Keratinocyte (primary cell): ENCODE results near the gene KRTAP4-6.

ENCODE experiments used
- CTCF ChIP-seq, 3 experiments: IDR thresholded peaks in 1 of 3; conservative IDR thresholded peaks in 1 of 3; optimal IDR thresholded peaks in 1 of 3; 2 replicates in 2 of 3; 3 replicates in 1 of 3; pipeline versions ENCODE3 to v1.5.1; 2011; ENCODE audit warnings: low read length in 3 of 3, mild to moderate bottlenecking in 3 of 3, moderate library complexity in 2 of 3, control low read depth in 1 of 3, inconsistent platforms in 1 of 3; ENCODE audit not compliant: insufficient read depth in 2 of 3; ENCODE audit errors: extremely low read depth in 1 of 3
- EZH2 ChIP-seq: IDR thresholded peaks from one replicate; pipeline ENCODE4 v1.6.1; 2012; ENCODE audit warnings: inconsistent platforms, mild to moderate bottlenecking, low read length, moderate library complexity

GRCh38 chr17:41145261-41145660 is 4.9 kb upstream of the KRTAP4-6 start:
- TF ChIP-seq CTCF (optimal IDR thresholded peaks at IDR 0.05 in 1 of 3, IDR thresholded peaks at IDR 0.05 in 1 of 3, conservative IDR thresholded peaks at IDR 0.05 in 1 of 3; ENCODE audit: extremely low read depth in 1 of 3, insufficient read depth in 2 of 3, low read length in 3 of 3) (no peak), EZH2 (no peak)
